Left ventricle myocardium inferior (tissue), 1 donor: ENCODE data around the gene HCRT. TPM values are rescaled to one million over a fixed set of nuclear protein-coding genes. Genes with fewer than 3 reads are reported as not detected.

Experiments used
- DNase-seq: peaks from one replicate; pipeline ENCODE4 v3.0.0-alpha.2; 2020
- H3K27ac ChIP-seq: fragments of 200-600 bp; replicated peaks from 2 replicates; pipeline ENCODE4 v1.8.0; 2021
- H3K27me3 ChIP-seq: fragments of 200-600 bp; 2 replicates; pipeline ENCODE4 v1.8.0; 2021; ENCODE audit warnings: low read depth
- H3K36me3 ChIP-seq: fragments of 200-600 bp; 2 replicates; pipeline ENCODE4 v1.8.0; 2021
- H3K4me1 ChIP-seq: fragments of 200-600 bp; 2 replicates; pipeline ENCODE4 v1.8.0; 2021
- H3K4me3 ChIP-seq: fragments of 200-600 bp; 2 replicates; pipeline ENCODE4 v1.8.0; 2021; ENCODE audit warnings: mild to moderate bottlenecking, moderate library complexity
- H3K9me3 ChIP-seq: fragments of 200-600 bp; replicated peaks from 2 replicates; pipeline ENCODE4 v1.8.0; 2021
- CTCF ChIP-seq: fragments of 200-600 bp; IDR thresholded peaks from 2 replicates; pipeline ENCODE4 v1.8.0; 2021; ENCODE audit warnings: antibody characterized with exemption, mild to moderate bottlenecking, borderline replicate concordance
- intact Hi-C: fragments of 100-400 bp; cut with micrococcal nuclease; formaldehyde crosslinking; loops from one replicate; pipeline ENCODE4 v1.11.0; 2022
- total RNA-seq: library from RNA; stranded (reverse); fragmentation: NEBNext Ultra II Directional; extraction: Animal tissue kit (Norgen Biotek cat#: 25700); gene quantifications from one replicate; pipeline ENCODE4 v1.2.1, GENCODE V29; 2021
- donor health status: DM: no; HTN: yes; CAD: no; lungs with severe emphysema.

The HCRT gene
- total RNA-seq, 1 donor from 2014 or later = not detected

- Histone ChIP-seq H3K4me3 (no peak overlapping the region), H3K4me1 (no peaks in the 10 kb centered on the region), H3K27ac (no peak overlapping the region), H3K27me3 (no peaks in the 10 kb centered on the region), H3K9me3 (no peaks in the 10 kb centered on the region), H3K36me3 (no peaks in the 10 kb centered on the region)
- intact Hi-C loops = no loop called here
- DNase-seq = no peak
- no peak for TF ChIP-seq CTCF
Observed at GRCh38 chr17:42169351-42169750, 15.9 kb downstream of the HCRT start.

- no peak for TF ChIP-seq CTCF
- Histone ChIP-seq H3K4me3 (no peak overlapping the region), H3K27me3 (no peaks in the 10 kb centered on the region), H3K9me3 (no peaks in the 10 kb centered on the region), H3K36me3 (no peaks in the 10 kb centered on the region), H3K27ac (no peak overlapping the region), H3K4me1 (no peaks in the 10 kb centered on the region)
- no peak for DNase-seq
- intact Hi-C loops = no loop called here
Observed at GRCh38 chr17:42167807-42168206, 17.4 kb downstream of the HCRT start.

DNA sequence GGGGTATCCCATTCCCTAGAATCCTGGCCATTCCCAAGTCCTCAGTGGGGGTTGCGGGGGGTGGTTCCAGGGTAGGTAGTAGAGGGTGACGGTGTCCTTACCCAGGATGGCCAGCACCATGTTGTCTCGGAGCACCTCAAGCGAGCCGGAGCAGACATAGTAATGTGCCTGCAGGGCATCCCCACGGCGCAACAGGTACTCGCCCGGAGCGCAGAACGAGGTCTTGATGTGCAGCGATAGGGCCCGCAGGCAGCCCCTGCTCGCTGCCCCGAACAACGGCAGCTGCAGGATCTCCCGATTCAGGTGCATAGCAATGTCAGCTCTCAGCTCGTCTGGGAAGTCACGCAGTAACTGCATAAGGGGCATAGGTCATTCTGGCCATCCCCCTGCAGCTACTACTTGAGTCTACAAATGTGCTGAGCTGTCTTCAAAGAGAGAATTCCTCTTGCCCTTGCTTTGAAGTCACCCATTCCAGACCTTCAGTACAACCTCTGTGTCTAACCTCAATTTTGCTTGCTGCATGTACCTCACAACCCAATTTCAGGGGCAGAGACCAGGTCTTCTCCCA is 19.0 kb downstream of the HCRT start:
- Histone ChIP-seq H3K27me3 (no peaks in the 10 kb centered on the region), H3K36me3 (no peaks in the 10 kb centered on the region), H3K9me3 (no peaks in the 10 kb centered on the region), H3K4me1 (no peaks in the 10 kb centered on the region), H3K4me3 (no peak overlapping the region), H3K27ac (no peak overlapping the region)
- intact Hi-C loops = no loop called here
- TF ChIP-seq CTCF = no peak
- DNase-seq = no peak

DNA sequence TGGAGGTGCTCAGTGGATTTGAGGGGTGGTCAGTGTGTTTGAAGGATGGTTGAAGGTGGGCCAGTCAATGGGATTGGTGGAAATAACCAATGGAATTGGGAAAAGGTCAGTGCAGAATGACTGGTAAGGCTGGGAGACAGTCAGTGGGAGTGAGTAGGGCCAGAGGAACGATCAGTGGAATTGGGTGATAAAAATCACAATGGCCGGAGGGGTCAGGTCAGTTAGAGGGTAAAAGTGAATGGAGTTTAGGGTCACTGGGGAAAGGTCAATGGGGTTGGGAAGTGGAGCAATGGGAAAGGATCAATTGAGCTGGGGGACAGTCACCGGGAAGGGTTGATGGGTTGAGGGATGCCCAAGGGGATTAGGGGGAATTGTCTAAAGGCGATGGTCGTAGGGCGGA is 19.5 kb downstream of the HCRT start:
- Histone ChIP-seq H3K4me3 (no peak overlapping the region), H3K27ac (no peak overlapping the region), H3K27me3 (no peaks in the 10 kb centered on the region), H3K9me3 (no peaks in the 10 kb centered on the region), H3K4me1 (no peaks in the 10 kb centered on the region), H3K36me3 (no peaks in the 10 kb centered on the region)
- TF ChIP-seq CTCF = no peak
- intact Hi-C loops = no loop called here
- no peak for DNase-seq

DNA sequence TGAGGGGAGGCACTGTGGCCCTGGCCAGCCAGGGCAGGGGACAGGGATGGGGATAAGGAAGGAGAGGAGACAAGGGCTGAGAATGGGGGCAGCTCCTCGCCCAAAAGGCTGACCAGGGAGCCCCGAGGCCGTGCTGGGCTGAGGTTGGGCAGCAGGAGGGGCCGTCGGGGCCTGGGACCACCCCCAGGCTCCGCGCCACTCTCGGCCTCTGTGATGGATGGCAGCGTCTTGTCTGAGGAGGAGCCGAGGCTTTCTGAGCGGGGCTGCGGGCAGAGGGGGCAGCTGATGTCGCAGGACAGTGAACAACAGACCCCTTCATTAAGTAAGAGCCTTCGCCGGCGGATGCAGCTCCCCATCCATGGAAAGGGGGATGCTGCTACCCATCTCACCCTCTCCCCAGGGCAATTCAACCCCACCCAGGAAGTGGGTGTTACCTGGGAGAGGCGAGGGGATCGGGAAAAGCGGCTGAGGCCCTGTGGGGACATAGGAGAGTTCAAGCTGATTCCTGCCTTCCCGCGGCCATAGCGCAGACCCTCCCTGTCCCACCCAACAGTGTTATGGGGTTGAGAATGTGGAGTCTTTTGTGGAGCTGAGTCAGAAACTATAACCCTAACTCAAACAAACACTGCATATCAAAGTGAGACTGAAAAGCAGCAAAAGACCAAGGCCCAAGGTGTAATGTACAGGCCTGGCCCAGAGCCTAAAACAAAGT is 21.4 kb downstream of the HCRT start:
- intact Hi-C loops = no loop called here
- H3K4me3 ChIP-seq = no peak overlapping the region
- H3K27ac ChIP-seq = no peak overlapping the region
- H3K36me3 ChIP-seq = no peaks in the 10 kb centered on the region
- no peaks in the 10 kb centered on the region for H3K4me1 ChIP-seq
- H3K9me3 ChIP-seq = no peaks in the 10 kb centered on the region
- no peaks in the 10 kb centered on the region for H3K27me3 ChIP-seq
- no peak for DNase-seq
- no peak for TF ChIP-seq CTCF
